ENCODE measurements around the gene NR1I2.

DNA sequence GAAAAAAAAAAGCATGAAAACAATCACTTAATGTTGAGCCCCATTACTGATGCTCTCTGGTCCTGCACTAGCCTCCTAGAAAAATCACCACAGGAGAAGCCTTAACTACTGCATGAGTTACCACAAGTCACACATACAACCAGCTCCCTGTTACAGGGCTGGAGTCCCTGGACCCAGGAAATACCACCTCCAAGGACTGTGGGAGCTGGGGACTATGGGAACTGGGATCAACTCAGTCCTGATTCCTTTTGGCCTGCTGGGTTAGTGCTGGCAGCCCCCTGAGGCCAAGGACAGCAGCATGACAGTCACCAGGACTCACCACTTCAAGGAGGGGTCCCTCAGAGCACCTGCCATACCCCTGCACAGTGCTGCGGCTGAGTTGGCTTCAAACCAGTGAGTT is 559 bp downstream of the NR1I2 start:
- no peak for TF ChIP-seq POLR2A (IDR thresholded peaks at IDR 0.05; ENCODE audit: low read depth)
- TF ChIP-seq, protein P1, sequence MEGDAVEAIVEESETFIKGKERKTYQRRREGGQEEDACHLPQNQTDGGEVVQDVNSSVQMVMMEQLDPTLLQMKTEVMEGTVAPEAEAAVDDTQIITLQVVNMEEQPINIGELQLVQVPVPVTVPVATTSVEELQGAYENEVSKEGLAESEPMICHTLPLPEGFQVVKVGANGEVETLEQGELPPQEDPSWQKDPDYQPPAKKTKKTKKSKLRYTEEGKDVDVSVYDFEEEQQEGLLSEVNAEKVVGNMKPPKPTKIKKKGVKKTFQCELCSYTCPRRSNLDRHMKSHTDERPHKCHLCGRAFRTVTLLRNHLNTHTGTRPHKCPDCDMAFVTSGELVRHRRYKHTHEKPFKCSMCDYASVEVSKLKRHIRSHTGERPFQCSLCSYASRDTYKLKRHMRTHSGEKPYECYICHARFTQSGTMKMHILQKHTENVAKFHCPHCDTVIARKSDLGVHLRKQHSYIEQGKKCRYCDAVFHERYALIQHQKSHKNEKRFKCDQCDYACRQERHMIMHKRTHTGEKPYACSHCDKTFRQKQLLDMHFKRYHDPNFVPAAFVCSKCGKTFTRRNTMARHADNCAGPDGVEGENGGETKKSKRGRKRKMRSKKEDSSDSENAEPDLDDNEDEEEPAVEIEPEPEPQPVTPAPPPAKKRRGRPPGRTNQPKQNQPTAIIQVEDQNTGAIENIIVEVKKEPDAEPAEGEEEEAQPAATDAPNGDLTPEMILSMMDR (IDR thresholded peaks at IDR 0.05): no peak
- no peak for TF ChIP-seq EP300 (IDR thresholded peaks at IDR 0.05)
- TF ChIP-seq POLR2AphosphoS5 (IDR thresholded peaks at IDR 0.05): no peak

All from esophagus muscularis mucosa (tissue), 4 donors.